ENCODE results near the gene BDKRB1.

The BDKRB1 gene

DNA sequence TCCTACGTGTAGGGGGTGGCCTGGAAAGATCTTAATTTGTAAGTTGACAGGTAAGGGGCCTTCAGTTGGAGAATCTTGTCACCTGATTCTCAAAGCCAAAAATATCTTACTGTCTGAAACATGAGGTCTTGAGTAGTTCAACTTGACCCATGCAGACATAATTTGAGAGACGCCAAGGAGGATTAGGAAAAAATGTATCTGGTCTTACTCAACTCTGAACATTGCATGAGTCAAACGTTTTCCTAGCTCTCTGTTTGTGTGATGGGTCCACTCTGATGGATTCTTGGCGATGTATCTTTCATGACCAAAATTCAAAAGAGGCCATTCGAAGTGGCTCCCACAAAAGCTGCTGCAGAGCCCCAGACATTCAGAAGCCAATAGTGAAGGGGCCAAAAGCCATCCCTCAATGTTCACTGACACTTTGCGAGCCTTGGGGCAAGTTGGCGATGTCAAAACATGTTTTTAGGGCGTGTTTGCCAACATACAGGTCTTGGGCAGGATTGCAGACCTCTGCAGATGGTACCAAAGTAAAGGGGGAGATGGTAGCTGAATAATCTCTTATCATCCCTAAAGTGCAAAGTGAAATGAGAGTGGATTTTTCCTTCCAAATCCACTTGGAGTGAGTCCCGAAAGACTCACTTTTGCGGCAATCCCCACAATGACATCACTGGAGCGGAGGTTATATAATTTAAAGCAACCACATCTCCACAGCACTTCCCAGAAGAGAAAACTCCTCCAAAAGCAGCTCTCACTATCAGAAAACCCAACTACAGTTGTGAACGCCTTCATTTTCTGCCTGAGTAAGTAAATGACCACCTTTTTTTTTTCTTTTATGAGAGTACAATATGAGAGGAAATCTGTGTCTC lies at the start of gene BDKRB1:
TSS of gene BDKRB1 (plus strand) at position 710 of the 866 bp plus-strand sequence. CDS start 7,473 bp downstream, outside the sequence.
- no peak for DNase-seq (ENCODE audit: low spot score)

DNA sequence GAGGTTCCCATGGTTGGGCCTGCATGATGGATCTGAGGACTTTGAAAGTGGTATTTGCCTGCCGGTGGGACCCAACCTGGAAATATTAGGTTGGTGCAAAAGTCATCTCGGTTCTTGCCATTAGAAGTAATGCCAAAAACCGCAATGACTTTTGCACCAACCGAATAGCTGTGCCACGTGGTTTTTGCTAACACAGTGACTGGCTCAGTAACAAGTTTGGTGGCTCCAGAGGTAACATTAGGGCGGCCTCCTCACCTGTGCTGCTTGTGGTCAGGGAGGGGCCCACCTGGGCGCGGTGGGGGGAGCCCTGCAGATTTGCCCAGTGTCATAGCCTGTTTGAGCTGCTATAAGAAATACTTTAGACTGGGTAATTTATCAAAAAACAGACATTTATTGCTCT lies 49.5 kb upstream of the BDKRB1 start:
- no peak for DNase-seq (ENCODE audit: low spot score)

DNA sequence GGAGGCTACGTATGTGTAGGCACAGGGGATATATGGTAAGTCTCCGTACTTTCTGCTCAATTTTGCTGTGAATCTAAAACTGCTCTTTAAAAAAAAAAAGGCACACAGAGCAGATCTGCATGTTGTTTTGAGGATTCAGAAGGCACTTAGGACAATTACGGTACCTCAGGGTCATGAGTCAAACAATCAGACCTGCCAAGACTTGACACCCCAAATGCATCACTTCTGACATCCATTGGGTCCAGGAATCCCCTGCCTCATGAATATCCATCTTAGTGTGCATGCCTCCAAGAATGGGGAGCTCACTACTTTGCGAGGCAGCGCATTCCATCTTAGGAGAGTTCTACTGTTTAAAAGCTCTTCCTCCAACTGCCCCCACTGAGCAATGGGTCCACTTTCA lies 48.3 kb upstream of the BDKRB1 start:
- DNase-seq (ENCODE audit: low spot score), result no peak

DNA sequence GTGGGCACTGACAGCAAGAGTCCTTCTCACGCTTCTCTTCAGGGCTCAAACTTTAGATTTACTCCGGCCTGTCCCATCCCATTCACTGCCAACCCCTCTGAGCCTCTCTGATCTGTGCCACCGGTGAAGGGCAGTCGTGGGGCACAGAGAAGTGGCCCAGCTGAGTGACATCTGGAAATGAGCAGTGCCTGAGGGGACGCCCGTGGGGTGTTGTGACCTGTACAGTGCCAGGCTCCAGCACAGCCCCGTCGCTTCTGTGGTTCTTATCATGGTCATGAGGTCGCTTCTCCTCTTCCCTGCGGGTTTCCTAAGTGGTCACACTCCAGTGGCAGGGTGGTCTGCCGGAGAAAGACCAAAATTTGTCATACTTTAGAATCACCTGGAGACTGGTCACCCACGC lies 47.3 kb upstream of the BDKRB1 start:
- DNase-seq (ENCODE audit: low spot score), result no peak

DNA sequence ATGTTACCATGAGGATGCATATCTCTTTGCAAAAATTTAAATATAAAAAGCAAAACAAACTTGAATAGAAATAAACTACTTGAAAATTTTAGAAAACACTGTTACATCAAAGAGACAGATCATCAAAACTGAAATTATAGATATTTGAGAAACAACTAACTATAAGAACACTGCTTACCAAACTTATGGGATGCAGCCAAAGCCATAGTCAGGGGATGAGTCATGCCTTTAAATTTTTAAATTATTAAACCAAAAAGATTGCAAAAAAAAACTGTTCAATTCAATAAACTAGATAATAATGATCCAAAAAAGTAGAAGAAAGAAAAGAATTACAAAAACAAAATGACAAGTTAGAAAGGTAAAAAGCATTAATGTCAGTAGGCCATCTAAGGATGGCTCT lies 43.9 kb upstream of the BDKRB1 start:
- no peak for DNase-seq (ENCODE audit: low spot score)

DNA sequence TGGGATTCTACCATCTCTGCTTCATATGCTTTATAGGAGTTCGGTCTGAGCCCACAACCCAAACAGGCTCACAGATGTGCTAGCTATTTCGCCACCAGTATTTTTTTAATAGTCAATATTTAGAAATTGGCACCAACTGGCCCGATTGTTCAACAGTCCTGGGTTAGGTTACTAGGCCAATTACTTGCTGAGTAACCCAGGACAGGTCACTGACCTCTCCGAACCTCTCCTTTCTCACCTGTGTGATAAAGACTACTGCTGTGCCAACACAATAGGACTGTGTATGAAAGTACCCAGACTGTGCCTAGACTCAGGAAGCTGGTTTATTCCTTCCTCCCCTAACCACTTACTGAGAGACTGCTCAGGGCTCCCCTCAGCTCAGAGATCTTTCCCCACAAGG lies 43.1 kb upstream of the BDKRB1 start:
- no peak for DNase-seq (ENCODE audit: low spot score)

DNA sequence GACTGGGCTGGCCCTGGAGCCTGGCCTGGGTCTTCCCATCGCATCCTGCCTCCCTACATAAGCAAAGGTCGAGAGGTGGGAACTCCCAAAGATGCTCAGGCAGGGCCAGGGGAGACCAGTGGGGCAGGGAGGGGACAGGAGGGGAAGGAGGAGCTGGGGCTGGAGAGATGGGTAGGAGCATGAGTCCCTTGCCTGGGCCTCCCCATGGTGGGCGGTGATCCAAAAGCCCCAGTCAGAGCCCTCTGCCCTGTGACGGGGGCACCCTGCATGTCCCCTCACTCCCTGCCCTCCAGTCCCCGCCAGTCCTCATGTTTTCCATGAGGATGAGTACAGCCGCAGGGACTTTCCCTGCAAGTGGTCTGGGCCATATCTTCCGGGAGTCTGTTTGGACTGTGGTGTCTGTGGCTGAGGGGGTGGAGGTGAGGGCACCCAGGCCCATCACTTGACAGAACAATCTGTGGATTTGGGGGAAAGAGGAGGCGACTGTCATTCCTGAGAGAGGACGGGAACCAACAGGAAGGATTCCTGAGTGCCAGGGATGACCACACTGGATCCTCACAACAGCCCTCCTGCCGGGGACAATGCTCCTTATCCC lies 42.0 kb upstream of the BDKRB1 start:
- no peak for DNase-seq (ENCODE audit: low spot score)

DNA sequence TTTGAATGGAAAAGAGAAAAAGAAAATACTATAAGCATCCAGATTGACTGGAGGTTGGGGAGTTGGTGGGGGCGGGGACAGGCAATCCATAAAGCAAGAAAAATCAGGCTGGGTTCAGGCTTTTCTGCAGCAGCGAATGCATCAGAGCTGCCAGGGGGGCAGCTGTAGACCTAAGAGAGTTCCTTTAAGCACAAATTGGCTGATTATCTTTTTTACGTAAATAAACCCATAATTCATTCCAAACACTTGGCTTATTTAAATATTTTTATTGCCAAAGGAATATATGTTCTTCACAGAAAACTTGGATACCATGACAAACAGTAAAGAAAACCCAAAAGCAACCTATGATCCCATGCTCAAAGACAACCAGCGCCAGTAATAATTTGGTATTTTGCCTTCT lies 41.2 kb upstream of the BDKRB1 start:
- DNase-seq (ENCODE audit: low spot score), result no peak

DNA sequence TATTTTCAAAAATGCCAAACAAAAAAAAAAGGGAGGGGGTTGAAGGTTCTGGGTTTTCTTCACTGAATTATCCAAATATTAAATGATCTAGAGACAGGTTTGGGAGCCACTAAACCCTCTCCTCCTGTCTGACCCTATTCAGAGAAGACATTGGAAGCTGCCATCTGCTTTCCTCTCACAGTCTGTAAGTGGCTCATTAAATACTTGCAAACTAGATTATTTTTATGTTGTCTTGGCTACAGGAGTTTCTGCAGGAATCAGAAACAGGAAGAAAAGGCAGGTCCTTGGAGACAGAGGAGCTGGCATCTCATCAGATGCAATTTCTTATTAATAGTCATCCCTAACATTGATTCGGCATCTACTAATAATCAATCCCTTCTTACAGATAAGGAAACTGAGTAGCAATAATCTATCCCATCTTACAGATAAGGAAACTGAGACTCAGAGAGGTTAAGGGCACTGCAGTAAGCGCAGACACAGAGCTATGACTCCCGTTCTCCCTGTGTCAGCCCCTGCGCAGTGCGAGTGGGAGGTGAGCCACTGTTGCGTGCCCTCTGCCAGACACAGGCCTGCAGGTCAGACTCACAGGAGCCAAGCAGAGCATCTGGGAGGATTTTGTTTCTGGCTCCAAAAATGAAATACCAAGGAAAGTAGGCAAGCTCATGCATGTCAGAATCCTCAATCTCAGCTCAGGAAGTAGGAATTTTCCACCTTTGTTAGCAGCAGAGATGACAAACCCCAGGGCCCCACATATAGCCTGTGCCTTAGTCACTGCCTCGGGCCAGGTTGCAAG lies 40.4 kb upstream of the BDKRB1 start:
- DNase-seq (ENCODE audit: low spot score), result no peak

DNA sequence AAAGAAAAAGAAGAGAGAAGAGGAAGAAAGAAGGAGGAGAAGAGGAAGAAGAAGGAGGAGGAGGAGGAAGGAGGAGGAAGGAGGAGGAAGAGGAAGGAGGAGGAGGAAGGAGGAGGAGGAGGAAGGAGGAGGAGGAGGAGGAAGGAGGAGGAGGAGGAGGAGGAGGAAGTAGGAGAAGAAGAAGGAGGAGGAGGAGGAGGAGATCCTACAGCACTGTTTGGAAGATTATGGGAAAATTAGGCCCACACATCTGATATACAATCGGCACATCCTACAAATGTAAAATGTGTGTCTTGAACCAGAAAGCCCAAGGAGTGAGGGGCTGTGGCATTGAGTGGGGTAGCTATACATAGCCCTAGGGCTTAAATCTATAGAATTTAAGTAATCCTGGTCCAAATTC lies 39.4 kb upstream of the BDKRB1 start:
- DNase-seq (ENCODE audit: low spot score), result no peak

DNA sequence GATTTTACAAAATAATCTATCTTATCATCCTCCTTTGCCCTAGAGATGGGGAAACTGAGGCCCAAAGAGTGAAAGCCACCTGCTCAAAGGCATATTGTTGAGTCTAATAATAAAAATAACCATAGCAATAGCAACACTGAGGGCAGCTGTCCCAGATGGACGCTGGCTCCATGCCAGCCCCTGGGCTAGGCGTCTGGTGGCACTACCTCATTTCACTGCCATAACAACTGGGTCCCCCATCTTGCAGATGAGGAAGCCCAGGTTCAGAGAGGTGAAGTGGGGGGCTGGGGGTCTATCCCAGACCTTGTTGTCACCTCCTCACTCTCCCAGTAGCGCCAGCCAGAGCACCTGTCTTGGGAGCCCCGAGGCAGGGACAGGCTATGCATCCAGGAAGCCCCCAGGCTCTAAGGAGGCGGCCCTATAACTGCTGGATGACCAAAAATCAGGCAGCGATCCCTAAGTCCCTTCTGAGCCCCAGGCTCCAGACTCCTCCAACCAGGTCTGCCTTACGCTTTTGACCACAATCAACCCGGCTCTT lies 38.6 kb upstream of the BDKRB1 start:
- no peak for DNase-seq (ENCODE audit: low spot score)

DNA sequence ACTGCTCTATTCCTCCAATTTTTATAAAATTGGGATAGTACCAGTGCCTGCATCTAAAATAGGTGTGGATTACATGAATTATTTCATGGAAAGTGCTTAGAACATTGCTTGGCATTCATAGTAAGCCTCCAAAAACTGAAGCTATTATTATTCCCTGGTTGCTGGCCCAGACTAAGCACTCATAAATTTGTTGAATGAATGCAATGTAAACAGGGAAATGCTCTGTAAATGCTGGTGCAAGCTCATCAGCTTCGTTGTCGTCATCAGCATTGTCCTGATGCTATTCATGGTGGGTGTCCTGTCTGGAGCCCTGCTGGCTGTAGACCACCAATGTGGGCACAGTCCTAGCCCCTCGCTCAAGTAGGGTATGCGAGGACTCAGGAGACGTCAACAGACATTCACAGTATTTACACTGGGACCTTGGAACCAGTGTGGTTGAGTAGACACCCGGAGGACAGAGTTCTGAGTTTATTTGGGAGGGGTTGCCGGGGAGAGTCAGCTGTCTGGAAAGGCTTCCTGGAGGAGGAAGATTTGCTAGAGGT lies 34.8 kb upstream of the BDKRB1 start:
- DNase-seq (ENCODE audit: low spot score), result no peak

DNA sequence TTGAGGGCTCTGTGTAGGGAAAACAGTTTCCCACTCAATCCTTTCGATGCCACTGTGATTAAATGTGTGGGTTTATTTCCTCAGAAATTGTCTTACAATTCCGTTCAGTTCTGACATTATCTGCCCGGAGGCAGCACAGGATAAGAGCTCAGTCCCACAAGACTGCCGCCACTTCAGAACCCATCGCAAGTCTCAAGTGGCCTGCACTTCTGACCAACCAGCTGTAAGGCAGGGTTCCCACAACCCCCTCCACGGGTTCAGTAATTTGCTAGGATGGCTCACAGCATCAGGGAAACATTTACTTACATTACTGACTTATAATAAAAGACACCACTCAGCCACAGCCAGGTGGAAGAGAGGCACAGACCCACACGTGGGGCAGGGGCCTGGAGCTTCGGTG lies 34.2 kb upstream of the BDKRB1 start:
- DNase-seq (ENCODE audit: low spot score), result no peak

DNA sequence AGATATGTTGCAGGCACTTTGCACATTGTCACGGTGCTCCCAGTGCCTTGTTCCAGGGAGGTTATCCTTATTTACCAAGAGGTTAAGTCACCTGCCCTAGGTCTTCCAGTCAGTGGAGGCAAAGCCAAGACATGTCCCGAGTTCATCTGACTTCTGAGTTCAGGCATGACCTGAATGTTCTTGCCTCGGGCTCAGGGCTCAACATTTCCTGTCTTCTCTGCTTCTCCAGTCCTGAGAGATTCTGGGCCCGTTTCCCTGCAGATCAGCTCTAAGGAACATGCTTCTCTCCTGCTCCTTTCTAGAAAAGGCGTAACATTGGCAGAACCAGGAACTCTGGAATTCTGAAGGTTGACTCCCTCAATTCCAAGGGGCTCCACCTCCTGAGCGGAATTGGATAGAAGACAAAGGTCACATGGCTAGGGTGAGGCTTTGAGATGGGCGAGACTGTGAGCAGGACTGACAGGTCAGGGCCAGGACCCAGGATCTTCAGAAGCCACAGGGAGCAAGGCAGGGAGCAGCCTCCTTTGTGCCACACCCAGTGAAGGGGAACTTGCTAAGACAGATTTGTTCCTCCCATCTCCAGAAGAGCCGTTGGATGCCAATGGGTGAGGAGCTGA lies 31.4 kb upstream of the BDKRB1 start:
- DNase-seq (ENCODE audit: low spot score), result no peak

DNA sequence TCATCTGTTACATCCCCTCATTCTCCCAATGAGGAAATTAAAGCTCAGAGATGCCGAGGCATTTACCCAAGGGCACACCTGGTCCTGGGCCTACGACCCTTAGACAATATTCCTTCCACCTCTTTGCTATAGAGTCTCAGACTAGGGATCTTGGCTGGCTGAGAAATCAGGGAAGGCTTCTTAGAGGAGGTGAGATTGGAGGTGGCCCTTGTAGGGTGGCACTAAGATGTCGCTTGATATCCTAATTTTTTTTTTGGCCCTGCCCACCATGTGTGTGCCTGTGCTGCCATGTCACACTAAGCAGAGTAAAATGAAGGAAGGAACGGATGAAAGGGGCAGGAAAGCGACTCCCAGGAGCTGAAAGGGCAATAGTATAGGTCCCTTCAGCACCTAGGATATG lies 30.8 kb upstream of the BDKRB1 start:
- DNase-seq (ENCODE audit: low spot score), result no peak

DNA sequence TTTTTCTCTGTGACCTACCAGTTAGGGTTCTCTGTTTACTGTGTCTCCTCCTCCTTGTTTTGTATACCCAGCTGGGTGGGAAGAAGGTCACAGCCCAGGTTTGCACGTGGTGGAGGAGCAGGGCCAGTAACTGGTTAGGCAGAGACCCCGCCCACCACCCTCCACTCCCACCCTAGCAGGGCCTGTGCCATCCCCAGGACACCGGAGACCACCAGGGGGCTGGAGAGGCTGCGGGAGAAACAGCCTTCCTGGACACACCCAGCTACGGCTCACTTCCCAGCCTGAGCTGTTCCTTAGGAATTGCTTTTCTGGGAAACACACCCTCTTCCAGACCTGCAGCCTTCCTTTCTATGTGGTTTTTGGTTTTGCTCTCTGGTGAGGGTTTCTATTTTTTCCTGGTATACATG lies 30.3 kb upstream of the BDKRB1 start:
- DNase-seq (ENCODE audit: low spot score), result no peak

DNA sequence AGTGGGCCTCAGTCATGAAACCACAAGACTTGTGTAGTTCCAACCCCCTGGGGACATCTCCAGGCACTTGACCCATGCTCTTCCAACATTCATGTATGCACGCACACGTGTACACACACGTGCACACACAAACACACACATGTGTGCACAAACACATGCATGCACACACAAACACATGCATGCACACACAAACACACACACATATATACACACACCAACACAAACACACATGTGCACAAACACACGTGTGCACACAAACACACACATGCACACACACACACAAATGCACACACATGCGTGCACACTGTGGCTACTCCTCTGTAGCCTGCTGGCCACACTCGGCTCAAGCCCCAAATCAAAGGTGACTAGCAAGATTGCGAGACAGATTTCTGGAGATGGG lies 28.6 kb upstream of the BDKRB1 start:
- no peak for DNase-seq (ENCODE audit: low spot score)

DNA sequence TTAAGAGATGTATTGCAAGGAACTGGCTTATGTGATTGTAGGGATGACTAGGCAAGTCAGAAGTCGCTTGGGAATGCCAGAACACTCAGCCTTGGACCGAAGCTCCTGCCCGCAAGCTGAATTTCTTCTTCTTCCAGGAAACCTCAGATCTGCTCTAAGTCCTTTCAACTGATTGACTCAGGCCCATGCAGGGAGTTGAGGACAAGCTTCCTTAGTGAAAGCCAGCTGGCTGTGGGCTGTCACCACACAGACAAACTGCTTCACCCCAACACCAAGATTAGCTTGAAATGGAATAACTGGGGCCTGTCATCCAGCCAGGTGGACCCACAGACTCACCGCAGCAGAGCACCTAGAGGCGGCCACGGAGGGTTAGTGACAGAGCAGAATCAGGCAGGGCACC lies 26.7 kb upstream of the BDKRB1 start:
- DNase-seq (ENCODE audit: low spot score), result no peak

DNA sequence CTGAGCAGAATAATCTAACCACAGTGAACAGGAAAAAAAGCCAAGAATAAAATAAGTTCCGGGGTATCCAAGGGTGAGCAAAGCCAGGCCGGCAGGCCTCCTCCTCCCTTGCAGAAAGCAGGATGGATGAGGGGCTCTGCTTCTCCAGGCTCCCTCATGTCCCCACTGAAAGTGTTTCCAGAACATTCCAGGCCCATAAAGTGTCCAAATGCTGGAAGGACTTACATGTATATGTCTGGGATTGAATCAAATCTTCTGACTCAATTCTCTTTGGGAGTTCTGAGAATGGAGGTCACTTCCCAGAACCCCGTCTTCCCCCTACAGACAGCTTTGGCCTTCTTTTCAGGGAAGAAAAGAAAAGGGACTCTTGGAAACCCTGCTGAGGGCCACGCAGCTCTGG lies 25.0 kb upstream of the BDKRB1 start:
- DNase-seq (ENCODE audit: low spot score), result no peak

DNA sequence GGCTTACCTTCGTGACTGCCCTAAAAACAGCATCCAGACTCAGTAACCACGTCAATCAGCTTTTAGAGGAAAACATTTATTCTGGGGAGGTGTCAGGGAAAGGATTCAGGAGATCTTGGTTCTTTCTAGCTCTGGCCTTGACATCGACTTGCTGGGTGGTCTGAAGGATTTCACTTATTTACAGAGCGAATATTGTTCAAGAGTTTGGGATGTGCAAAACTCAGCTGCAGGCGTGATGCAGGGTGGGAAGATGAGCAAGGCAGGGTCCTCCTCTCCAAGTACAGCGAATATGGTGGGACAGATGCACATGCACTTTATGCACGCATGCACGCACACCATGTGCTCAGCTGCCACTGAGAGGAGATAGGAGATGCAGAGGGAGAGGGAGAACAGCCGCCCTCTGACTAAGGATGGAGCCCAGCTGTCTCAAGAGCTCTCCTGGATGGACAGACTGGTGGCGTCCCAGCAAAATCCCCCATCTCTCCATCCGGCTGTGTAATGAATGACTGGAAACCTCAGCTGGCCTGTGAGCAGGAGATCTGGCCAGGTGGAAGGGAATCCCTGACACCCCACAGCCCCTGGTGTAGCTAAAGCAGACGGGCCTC lies 24.4 kb upstream of the BDKRB1 start:
- DNase-seq (ENCODE audit: low spot score), result no peak

DNA sequence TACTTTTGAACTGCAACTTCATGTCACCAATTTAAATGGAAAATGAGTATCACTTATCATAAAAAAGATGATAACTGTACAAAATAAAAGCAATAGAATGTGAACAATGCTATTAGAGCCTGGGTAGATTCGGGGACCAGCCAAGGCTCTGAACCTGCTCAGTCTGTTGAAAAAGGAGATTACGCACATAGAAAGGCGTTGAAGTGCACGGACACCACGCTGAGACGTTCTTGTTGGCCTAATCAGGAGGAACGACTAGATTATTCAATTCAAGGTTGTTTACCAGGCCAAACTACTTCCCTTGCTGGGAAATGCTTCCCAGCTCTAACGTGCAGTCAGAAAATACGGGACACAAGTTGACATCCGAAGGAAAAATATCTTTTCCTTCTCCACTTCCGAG lies 23.5 kb upstream of the BDKRB1 start:
- DNase-seq (ENCODE audit: low spot score), result no peak

DNA sequence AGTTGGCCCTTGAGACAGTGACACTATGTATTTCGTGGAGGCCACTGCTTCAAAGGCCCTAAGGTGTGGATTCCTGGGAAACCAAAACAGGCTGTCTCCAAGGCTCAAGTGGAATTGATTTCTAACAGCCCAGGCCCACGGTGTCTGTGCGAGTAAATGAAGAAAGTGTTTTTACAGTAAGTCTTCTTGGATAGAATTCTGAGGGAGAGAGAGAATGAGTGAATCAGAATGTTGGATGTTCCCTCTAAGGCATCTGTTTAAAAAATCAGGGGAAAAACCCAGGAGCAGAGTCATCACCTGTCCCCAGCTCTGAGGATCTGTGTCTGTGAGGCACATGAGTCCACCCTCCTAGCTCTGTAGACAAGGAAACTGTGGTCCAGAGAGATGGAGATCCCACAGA lies 22.3 kb upstream of the BDKRB1 start:
- no peak for DNase-seq (ENCODE audit: low spot score)
